ENCODE results near the gene CCDC24. TPM values are rescaled to one million over a fixed set of nuclear protein-coding genes. Genes with fewer than 3 reads are reported as not detected.
A peak's percentile ranks its signal among the peaks of the same experiment; 100 is the strongest.

Gene CCDC24
- total RNA-seq, 6 donors from 2014 or later: 7.3 to 14.5 (median 10.0) TPM

DNA sequence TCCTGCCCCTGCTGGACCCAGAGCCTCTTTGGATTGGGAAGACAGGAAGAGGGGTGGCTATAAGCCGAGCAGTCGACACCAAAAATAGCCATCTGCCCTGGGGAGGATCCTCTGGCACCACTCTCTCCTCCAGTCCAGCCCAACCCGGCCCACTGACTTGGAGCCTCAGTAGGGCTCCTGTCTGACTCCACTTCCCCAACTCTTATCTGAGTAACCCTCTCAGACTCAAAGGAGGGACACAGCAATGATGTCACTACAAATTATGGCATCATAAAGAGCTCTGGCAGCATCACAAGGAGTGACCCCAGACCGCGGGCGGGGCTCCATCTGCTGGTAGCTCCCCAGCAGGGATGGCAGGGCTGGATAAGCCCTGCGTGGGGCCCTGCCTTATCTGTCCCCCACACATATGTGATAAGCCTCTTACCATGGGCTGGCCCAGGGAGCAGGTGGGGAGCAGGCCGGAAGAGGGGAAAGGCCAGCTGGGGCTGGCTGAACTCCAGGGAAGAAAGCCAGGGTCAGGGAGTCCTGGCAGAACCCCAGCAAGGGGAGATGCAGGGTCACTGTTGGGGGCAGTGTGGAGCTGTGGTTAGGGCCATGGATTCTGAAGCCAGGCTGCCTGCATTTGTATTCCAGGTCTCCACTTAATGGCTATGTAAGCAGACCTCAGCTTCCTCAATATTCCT is 44.5 kb downstream of the CCDC24 start:
- 56 to 58% methylated on average over 3 to 7 of the region's 8 CpGs for WGBS, 2 donors
- Histone ChIP-seq H3K4me1 (peaks cover 12 to 28% (median 24%) of the 10 kb centered on the region in 4 donors), H3K9me3 (no peaks in the 10 kb centered on the region), H3K36me3 (no peaks in the 10 kb centered on the region), H3K4me3 (no peak overlapping the region), H3K27ac (peak overlapping the region; percentile 10 to 65 (median 26)), H3K27me3 (no peaks in the 10 kb centered on the region)
- DNase-seq (peak in 1 of 2 donors; percentile 65), ATAC-seq (ENCODE audit: low FRiP score in 2 of 2) (peak; percentile 5 to 36)
- TF ChIP-seq POLR2A (IDR thresholded peaks at IDR 0.05) (no peak), EP300 (IDR thresholded peaks at IDR 0.05) (no peak), POLR2AphosphoS5 (IDR thresholded peaks at IDR 0.05) (no peak)
- TF ChIP-seq, protein P1, sequence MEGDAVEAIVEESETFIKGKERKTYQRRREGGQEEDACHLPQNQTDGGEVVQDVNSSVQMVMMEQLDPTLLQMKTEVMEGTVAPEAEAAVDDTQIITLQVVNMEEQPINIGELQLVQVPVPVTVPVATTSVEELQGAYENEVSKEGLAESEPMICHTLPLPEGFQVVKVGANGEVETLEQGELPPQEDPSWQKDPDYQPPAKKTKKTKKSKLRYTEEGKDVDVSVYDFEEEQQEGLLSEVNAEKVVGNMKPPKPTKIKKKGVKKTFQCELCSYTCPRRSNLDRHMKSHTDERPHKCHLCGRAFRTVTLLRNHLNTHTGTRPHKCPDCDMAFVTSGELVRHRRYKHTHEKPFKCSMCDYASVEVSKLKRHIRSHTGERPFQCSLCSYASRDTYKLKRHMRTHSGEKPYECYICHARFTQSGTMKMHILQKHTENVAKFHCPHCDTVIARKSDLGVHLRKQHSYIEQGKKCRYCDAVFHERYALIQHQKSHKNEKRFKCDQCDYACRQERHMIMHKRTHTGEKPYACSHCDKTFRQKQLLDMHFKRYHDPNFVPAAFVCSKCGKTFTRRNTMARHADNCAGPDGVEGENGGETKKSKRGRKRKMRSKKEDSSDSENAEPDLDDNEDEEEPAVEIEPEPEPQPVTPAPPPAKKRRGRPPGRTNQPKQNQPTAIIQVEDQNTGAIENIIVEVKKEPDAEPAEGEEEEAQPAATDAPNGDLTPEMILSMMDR (IDR thresholded peaks at IDR 0.05): no peak

- no peak overlapping the region for H3K4me3 ChIP-seq
- H3K4me1 ChIP-seq: peaks cover 12 to 21% (median 17%) of the 10 kb centered on the region in 4 donors
- no peaks in the 10 kb centered on the region for H3K36me3 ChIP-seq
- ATAC-seq (ENCODE audit: low FRiP score in 2 of 2) (peak; percentile 76 to 77), DNase-seq (peak in 1 of 2 donors; percentile 71)
- H3K27ac ChIP-seq: peak overlapping the region; percentile 10 to 65 (median 26)
- no peaks in the 10 kb centered on the region for H3K27me3 ChIP-seq
- WGBS, 2 donors: 20 to 23% methylated on average over 6 of the region's 6 CpGs
- H3K9me3 ChIP-seq: no peaks in the 10 kb centered on the region
- TF ChIP-seq, protein P1 (IDR thresholded peaks at IDR 0.05): peak; percentile 66 to 88 (median 82)
- TF ChIP-seq POLR2A (IDR thresholded peaks at IDR 0.05): no peak
Observed at GRCh38 chr1:44036409-44037139, 45.2 kb downstream of the CCDC24 start.

DNA sequence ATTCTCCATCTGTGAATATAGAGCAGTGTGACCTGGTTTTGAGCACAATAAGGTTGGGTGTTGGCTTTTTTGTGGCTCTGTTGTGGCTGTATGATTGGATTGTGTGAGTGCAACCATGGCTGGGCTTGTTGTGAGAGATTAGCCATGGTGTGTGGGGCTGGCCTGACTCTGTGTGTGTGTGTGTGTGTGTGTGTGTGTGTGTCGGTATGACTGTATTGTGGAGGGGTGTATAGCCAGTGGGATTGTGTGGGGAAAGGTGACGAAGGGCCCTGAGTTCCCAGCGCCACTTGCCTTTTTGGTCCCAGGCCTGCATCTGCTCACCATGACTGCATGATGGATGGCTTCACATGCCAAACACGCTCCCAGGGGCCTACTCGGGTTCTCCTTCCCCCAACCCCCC is 45.8 kb downstream of the CCDC24 start:
- no peak overlapping the region for H3K4me3 ChIP-seq
- no peaks in the 10 kb centered on the region for H3K36me3 ChIP-seq
- H3K9me3 ChIP-seq: no peaks in the 10 kb centered on the region
- H3K27ac ChIP-seq: no peak overlapping the region
- ATAC-seq (ENCODE audit: low FRiP score in 2 of 2) (no peak), DNase-seq (no peak)
- 70 to 75% methylated on average over 5 of the region's 5 CpGs for WGBS, 2 donors
- H3K27me3 ChIP-seq: no peaks in the 10 kb centered on the region
- peaks cover 8 to 15% (median 12%) of the 10 kb centered on the region in 4 donors for H3K4me1 ChIP-seq
- TF ChIP-seq EP300 (IDR thresholded peaks at IDR 0.05): no peak

DNA sequence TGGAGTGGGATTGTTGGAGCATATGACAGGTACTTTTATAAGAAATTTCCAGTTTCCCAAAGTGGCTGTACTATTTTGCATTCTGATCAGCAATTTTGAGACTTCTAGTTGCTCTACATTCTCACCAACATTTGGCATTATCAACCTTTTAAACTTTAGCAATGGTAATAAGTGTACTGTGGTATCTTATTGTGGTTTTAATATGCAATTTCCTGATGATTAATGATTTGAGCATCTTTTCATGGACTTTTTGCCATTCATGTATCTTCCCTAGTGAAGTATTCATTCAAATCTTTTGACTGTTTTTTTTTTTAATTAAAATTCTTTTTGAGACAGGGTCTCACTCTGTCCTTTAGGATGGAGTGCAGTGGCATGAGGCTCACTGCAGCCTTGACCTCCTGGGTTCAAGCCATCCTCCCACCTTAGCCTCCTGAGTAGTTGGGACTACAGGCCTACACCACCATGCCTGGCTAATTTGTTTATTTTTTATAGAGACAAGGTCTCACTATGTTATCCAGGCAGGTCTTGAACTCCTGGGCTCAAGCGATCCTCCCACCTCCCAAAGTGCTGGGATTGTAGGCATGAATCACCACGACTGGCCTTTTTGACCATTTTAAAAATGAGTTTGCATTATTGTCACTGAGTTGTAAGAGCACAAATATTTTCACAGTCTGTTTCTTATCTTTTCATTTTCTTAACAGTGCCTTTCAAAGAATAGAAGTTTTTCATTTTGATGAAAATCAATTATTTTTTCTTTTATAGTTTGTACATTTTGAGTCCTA is 47.7 kb downstream of the CCDC24 start:
- ATAC-seq (ENCODE audit: low FRiP score in 2 of 2) (no peak), DNase-seq (no peak)
- no peaks in the 10 kb centered on the region for H3K9me3 ChIP-seq
- no peak overlapping the region for H3K4me3 ChIP-seq
- no peaks in the 10 kb centered on the region for H3K27me3 ChIP-seq
- no peak for TF ChIP-seq EP300 (IDR thresholded peaks at IDR 0.05)
- TF ChIP-seq POLR2AphosphoS5 (IDR thresholded peaks at IDR 0.05): no peak
- TF ChIP-seq, protein P1 (IDR thresholded peaks at IDR 0.05): no peak
- no peak for TF ChIP-seq POLR2A (IDR thresholded peaks at IDR 0.05)
- H3K27ac ChIP-seq: no peak overlapping the region
- peaks cover 3 to 12% (median 10%) of the 10 kb centered on the region in 4 donors for H3K4me1 ChIP-seq
- WGBS, 2 donors: 82 to 83% methylated on average over 2 of the region's 2 CpGs
- no peaks in the 10 kb centered on the region for H3K36me3 ChIP-seq

- Histone ChIP-seq H3K27ac (no peak overlapping the region), H3K4me3 (no peak overlapping the region), H3K4me1 (peaks cover 3 to 12% (median 9%) of the 10 kb centered on the region in 4 donors), H3K27me3 (no peaks in the 10 kb centered on the region), H3K9me3 (no peaks in the 10 kb centered on the region), H3K36me3 (no peaks in the 10 kb centered on the region)
- ATAC-seq (ENCODE audit: low FRiP score in 2 of 2) (no peak), DNase-seq (no peak)
- TF ChIP-seq POLR2A (IDR thresholded peaks at IDR 0.05) (no peak), EP300 (IDR thresholded peaks at IDR 0.05) (no peak), POLR2AphosphoS5 (IDR thresholded peaks at IDR 0.05) (no peak)
- TF ChIP-seq, protein P1 (IDR thresholded peaks at IDR 0.05): no peak
- 71 to 76% methylated on average over 2 of the region's 2 CpGs for WGBS, 2 donors
Observed at GRCh38 chr1:44040418-44040817, 49.0 kb downstream of the CCDC24 start.
